Activated T-cell treated with anti-CD3 and anti-CD28 coated beads, Interleukin-2, amount 50 U/mL, for 24 hours (primary cell): ENCODE results near the gene NUDT8.

Source experiments
- DNase-seq: peaks from one replicate; pipeline ENCODE4 v3.0.0-alpha.2; 2020
- H3K27ac Mint-ChIP-seq: 2 replicates; pipeline ENCODE4 v1.8.0; 2020; ENCODE audit warnings: mild to moderate bottlenecking, mixed read lengths
- H3K27me3 Mint-ChIP-seq: 2 replicates; pipeline ENCODE4 v1.8.0; 2020; ENCODE audit warnings: mixed read lengths
- H3K36me3 Mint-ChIP-seq: 2 replicates; pipeline ENCODE4 v1.8.0; 2020; ENCODE audit warnings: low read depth, mixed read lengths
- H3K4me1 Mint-ChIP-seq: 2 replicates; pipeline ENCODE4 v1.8.0; 2020; ENCODE audit warnings: low read depth, mixed read lengths
- H3K4me3 Mint-ChIP-seq: 2 replicates; pipeline ENCODE4 v1.8.0; 2020; ENCODE audit warnings: mild to moderate bottlenecking, moderate library complexity, mixed read lengths
- H3K9me3 Mint-ChIP-seq: 2 replicates; pipeline ENCODE4 v1.8.0; 2020; ENCODE audit warnings: mixed read lengths

Gene NUDT8

DNA sequence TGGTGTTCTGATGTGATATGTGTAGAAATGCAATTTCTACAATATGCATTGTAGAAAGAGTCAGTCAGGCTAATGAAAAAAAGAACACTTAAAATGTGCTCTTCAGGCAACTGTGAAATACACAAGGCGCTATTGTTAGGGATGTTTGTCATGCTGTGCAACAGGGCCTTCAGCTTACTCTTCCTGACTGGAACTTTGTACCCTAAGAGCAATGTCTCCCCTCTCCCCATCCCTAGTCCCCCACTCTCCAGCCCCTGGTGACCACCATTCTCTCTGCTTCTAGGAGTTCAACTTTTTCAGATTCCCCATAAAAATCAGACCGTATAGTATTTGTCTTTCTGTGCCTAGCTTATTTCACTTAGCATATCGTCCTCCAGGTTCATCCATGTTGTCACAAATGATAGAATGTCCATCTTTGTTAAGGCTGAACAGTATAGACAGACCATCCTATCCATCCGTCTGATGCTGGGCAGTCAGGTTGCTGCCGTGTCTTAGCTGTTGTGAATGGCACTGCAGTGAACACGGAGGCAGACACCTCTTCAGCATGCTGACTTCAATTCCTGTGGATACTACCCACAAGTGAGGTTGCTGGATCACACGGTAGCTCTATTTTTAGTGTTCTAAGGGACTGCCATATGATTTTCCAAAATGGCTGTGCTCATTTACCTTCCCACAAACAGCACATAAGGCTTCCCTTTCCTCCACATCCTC lies 12.3 kb downstream of the NUDT8 start:
- H3K4me1 Mint-ChIP-seq = peaks cover 33% of the 10 kb centered on the region
- no peak overlapping the region for H3K27ac Mint-ChIP-seq
- no peak overlapping the region for H3K4me3 Mint-ChIP-seq
- no peaks in the 10 kb centered on the region for H3K27me3 Mint-ChIP-seq
- no peaks in the 10 kb centered on the region for H3K9me3 Mint-ChIP-seq
- peaks cover 15% of the 10 kb centered on the region for H3K36me3 Mint-ChIP-seq
- DNase-seq = no peak

DNA sequence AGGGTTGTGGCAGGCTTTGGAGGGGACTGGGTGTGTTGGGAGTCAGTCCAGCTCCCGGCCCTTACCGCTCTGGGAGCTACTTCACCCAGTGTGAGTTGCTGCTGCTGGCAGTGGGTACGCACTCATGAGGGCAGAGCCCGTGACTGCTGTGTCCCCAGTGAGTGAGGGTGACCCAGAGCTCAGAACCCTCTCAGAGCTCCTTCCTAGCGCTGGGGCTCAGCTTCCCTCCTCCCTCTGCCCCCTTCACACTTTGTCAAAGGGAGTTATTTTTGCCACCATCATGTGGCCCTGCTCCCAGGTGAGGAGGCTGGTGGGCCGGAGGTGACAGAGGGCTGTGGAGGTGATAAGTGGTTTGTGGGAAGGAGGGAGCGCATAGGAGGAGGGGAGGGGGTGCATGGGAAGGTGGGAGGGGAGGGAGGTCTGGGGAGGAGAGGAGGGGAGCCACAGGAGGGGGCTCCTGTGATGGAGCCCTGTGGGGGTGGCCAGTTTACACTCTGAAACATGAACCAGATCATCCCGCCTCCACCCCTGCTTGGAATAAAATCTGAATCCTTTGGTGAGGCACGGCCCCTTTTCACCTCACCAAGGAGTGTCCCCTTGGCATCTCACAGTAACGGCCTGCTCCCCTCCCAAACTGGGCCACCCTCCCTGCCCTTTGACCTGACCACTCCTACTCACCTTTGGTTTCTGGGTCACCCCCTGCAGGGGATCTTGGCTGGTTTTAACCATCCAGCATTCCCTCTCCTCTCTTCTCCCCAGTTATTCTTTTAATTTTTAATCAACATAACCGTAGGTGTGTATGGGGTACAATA lies 13.1 kb downstream of the NUDT8 start:
- Mint-ChIP-seq H3K36me3 (peaks cover 22% of the 10 kb centered on the region), H3K4me1 (peaks cover 35% of the 10 kb centered on the region), H3K9me3 (no peaks in the 10 kb centered on the region), H3K27ac (no peak overlapping the region), H3K4me3 (peak overlapping the region; percentile 33), H3K27me3 (no peaks in the 10 kb centered on the region)
- DNase-seq = no peak

DNA sequence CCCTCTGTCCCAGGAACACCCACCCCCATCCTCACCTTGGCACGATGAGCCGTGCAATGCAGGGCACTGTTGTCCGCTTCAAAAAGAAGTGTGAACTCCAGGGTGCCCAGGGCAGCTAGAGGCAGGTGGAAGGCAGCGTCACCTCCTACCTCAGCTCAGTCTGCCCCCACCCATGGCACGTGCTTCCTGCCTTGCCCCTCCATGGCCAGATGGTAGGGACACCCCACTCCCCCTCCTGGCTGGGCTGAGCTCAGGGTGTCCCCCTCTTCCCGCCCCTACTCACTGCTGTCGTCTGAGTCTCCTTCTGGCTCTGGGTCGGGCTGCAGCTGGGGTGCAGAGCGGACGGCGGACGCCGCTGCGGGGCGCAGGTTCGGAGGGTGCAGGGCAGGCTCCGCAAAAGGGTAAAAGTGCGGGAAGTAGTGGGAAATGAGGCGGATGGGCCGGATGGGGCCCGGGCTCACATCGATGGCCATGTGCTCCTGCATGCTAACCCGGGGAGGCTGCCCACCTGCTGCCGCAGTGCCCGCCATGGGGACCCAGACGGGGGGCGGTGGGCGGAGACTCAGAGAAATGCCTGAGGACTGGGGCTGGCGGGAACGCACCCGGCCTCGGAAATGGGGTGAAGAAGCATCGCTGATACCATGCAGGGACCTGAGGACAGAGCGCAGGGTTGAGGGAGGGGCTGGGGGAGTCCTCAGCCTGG lies 13.9 kb downstream of the NUDT8 start:
- peak overlapping the region; percentile 97 for H3K27ac Mint-ChIP-seq
- H3K36me3 Mint-ChIP-seq = peaks cover 30% of the 10 kb centered on the region
- H3K4me1 Mint-ChIP-seq = peaks cover 35% of the 10 kb centered on the region
- H3K27me3 Mint-ChIP-seq = no peaks in the 10 kb centered on the region
- H3K9me3 Mint-ChIP-seq = no peaks in the 10 kb centered on the region
- peak overlapping the region; percentile 33 for H3K4me3 Mint-ChIP-seq
- no peak for DNase-seq

DNA sequence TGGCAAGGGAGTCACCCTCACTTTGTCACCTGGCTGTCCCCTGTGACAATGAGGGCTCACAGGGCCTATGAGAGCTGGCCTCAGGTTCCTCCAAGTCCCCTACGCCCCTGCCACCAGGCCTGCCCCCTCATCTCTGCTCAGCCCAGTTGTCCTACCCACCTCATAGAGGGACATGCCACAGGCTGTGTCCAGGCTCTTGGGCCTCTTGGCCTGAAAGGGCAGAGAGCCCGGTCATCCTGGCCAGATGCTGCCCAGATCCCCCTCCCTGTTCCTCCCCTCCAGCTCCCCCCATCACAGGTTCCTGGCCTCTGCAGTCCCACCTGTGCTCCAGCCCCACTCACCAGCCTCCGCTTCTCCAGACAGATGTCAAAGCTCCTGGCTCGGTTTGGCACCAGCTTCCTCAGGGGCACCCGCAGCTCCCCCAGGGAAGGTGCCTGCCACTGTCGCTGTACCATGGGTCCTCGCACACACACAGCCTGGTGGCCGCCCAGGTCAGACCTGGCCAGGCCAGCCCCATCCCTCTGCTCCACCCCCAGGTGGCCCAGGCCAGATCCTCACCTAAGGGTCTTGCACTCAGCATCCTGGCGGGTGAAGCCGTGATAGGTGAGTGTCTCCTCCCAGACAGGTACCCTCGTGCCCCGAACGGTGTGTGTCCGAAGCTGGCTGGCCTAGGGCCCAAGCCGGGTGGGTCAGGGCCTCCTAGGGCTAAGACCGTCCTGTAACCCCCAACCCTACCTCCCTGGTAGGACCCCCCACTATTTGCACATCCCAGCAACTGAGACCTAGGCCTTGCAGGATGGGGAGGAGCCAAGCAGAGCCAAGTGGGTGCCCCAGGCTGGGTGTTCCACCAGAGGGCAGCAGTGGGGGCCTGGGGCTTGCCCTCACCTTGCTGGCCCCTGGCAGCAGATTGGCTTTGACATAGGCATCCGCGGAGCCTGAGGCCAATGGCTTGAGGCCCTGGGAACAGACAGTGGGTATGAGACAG lies 14.7 kb downstream of the NUDT8 start:
- Mint-ChIP-seq H3K4me3 (peak overlapping the region; percentile 75), H3K4me1 (peaks cover 35% of the 10 kb centered on the region), H3K36me3 (peaks cover 39% of the 10 kb centered on the region)

DNA sequence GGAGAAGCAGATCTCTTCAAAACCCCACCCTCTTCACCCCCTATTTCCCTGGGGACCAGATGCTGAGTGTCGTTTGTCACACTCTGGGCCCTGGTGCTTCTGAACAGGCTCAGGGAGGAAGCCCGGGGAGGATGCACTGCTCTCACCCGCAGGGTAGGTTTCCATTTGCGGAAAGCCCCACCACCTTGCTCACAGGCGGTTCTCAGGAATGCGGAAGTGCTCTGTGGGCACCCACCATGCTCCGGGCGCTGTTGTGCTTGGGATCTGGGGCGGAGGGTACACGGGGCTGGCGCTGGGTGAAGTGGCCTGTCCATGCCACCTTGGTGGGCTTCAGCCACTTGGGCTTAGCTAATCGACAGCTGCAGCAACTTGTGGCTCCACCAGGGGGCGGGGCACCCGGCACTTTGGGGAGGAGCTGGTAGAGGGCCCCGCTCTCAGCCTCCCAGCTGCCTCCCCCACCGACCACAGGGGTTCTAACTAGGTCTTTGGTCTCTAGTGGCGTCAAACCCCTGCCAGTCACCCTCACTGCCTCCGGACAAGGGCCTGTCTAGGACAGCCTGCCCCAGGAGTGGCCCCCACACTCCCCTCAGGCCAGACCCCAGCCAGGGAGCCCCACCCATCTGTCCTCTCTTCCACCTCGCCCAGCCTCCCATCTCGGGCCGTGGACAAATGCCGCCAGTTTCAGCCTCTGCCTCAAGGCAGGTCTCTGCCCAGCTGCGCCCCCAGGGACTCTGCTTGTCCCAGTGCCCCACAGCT lies 15.6 kb downstream of the NUDT8 start:
- H3K9me3 Mint-ChIP-seq = no peaks in the 10 kb centered on the region

More for the DNA sequence above, 14.7 kb downstream of the NUDT8 start:
- Mint-ChIP-seq H3K27me3 (no peaks in the 10 kb centered on the region), H3K9me3 (no peaks in the 10 kb centered on the region), H3K27ac (peak overlapping the region; percentile 97)
- peak; percentile 73 for DNase-seq

DNA sequence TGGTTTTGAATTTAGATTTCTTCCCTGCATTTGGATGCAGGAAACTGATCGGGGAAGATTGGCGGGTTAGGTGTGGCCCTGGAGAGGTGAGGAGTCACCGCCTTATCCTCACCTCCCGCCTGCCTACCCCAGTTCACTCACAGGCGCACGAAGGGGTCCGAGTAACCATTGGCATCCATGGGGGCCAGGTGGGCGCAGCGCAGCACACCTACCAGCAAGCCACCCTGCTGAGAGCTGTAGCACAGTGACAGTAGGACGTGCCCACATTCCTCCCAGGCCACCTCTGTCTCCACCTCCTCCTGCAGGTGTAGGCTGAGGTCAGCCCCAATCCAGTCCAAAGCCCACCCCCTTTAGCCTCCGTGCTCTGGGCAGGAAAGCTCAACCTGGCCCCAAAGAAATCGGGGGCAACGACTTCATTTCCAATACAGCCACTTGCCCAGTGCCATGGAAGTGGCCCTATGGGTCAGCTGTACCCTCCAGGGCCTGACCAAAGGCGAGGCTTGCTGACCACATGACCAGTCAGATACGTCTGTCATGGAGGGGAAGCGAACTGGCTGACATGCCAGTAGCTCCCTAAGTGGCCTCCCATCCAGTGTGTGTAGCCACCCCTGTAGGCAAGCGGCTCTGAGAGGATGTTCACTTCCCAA lies 16.3 kb downstream of the NUDT8 start:
- H3K27me3 Mint-ChIP-seq = no peaks in the 10 kb centered on the region
- H3K4me3 Mint-ChIP-seq = peak overlapping the region; percentile 75
- H3K4me1 Mint-ChIP-seq = peaks cover 45% of the 10 kb centered on the region
- DNase-seq = no peak
- H3K9me3 Mint-ChIP-seq = no peaks in the 10 kb centered on the region
- H3K27ac Mint-ChIP-seq = peak overlapping the region; percentile 97
- H3K36me3 Mint-ChIP-seq = peaks cover 53% of the 10 kb centered on the region

More for the DNA sequence above, 15.6 kb downstream of the NUDT8 start:
- H3K36me3 Mint-ChIP-seq = peaks cover 46% of the 10 kb centered on the region
- H3K4me1 Mint-ChIP-seq = peaks cover 38% of the 10 kb centered on the region
- no peaks in the 10 kb centered on the region for H3K27me3 Mint-ChIP-seq
- DNase-seq = peak; percentile 88
- H3K4me3 Mint-ChIP-seq = peak overlapping the region; percentile 75
- H3K27ac Mint-ChIP-seq = peak overlapping the region; percentile 97

DNA sequence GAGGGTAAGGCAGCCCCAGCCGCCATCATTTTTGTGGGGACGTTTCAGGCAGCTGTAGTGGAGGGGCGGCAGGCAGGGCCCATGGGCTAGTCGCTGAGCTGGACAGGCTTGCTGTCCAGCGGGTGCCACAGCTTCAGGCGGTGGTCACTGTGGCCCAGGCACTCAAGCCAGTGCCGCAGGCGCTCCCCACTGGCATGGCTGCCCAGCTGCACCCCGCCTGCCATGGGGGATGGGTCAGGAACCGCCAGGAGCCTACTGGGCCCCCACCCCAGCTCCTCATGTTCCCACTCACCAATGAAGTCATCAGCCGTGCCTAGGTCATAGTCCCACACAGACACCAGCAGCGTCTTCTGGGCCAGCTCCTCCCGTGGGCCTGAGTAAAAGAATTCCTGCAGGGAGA lies 17.0 kb downstream of the NUDT8 start:
- peaks cover 60% of the 10 kb centered on the region for H3K36me3 Mint-ChIP-seq
- H3K27me3 Mint-ChIP-seq = no peaks in the 10 kb centered on the region
- peak overlapping the region; percentile 97 for H3K27ac Mint-ChIP-seq
- no peak for DNase-seq
- no peak overlapping the region for H3K4me3 Mint-ChIP-seq
- H3K4me1 Mint-ChIP-seq = peaks cover 52% of the 10 kb centered on the region
- no peaks in the 10 kb centered on the region for H3K9me3 Mint-ChIP-seq

DNA sequence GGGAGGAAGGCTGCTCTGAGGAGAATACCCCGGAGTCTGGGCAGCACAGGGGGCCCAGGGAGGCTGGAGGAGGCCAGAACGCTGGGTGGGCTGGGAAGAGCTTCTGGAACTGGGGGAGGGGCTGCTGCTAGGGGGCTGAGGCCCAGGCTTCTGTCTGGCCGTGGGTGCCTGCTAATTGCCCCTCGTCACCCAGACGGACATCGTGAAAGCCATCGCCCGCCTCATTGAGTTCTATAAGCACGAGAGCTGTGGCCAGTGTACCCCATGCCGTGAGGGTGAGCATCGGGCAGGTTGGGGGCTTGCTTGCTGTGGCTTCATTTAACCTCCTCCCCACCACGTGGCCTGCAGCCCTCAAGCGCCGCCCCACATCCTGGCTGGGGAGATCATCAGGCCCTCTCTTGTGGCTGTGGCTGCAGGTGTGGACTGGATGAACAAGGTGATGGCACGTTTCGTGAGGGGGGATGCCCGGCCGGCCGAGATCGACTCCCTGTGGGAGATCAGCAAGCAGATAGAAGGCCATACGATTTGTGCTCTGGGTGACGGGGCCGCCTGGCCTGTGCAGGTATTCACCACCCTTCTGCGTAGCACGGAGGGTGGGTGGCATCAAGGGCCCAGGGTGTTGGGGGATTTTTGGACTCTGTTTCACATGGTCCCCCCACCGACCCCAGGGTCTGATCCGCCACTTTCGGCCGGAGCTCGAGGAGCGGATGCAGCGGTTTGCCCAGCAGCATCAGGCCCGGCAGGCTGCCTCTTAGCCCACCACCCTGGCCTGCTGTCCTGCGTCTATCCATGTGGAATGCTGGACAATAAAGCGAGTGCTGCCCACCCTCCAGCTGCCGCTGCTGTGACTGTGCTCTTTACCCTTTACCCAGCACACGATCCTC lies 17.8 kb downstream of the NUDT8 start:
- Mint-ChIP-seq H3K4me1 (peaks cover 55% of the 10 kb centered on the region), H3K27me3 (no peaks in the 10 kb centered on the region), H3K4me3 (no peak overlapping the region), H3K36me3 (peaks cover 68% of the 10 kb centered on the region), H3K27ac (peak overlapping the region; percentile 97), H3K9me3 (no peaks in the 10 kb centered on the region)
- no peak for DNase-seq

DNA sequence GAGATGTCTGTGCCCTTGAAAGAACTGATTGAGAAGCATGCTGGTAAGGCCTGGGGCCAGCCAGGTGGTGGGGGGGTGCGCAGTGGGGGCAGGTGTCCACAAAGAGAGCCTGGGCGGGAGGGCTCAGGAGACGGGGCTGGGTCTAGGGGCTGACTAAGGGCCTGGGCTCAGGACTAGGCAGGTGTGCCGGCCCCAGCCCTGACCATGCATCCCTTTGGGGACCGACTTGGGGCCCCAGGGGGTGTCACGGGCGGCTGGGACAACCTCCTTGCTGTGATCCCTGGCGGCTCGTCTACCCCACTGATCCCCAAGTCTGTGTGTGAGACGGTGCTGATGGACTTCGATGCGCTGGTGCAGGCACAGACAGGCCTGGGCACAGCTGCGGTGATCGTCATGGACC lies 18.6 kb downstream of the NUDT8 start:
- Mint-ChIP-seq H3K27me3 (no peaks in the 10 kb centered on the region), H3K9me3 (no peaks in the 10 kb centered on the region), H3K4me1 (peaks cover 59% of the 10 kb centered on the region), H3K36me3 (peaks cover 68% of the 10 kb centered on the region), H3K4me3 (no peak overlapping the region), H3K27ac (no peak overlapping the region)
- DNase-seq = no peak

DNA sequence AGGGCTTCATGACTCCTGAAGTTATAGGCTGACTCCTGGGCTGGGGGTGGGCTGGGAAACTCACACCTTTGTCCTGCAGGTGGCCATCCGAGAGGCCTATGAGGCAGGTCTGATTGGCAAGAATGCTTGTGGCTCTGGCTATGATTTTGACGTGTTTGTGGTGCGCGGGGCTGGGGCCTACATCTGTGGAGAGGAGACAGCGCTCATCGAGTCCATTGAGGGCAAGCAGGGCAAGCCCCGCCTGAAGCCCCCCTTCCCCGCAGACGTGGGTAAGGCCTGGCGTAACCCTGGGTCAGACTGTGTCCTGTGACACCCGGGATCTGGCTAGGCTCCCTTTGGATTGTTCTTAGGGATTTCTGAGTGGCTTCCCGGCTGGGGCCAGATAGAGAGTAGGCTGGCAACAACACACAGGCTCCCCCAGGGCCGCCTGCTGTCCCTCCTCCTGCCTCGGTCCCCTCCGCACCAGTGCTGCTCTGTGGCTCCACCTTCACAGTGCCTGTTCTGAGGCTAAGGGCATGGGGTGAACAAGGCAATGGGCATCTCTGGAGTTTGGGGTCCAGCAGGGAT lies 19.4 kb downstream of the NUDT8 start:
- H3K27ac Mint-ChIP-seq = peak overlapping the region; percentile 50
- H3K36me3 Mint-ChIP-seq = peaks cover 68% of the 10 kb centered on the region
- no peaks in the 10 kb centered on the region for H3K27me3 Mint-ChIP-seq
- no peaks in the 10 kb centered on the region for H3K9me3 Mint-ChIP-seq
- DNase-seq = no peak
- peaks cover 60% of the 10 kb centered on the region for H3K4me1 Mint-ChIP-seq
- no peak overlapping the region for H3K4me3 Mint-ChIP-seq

DNA sequence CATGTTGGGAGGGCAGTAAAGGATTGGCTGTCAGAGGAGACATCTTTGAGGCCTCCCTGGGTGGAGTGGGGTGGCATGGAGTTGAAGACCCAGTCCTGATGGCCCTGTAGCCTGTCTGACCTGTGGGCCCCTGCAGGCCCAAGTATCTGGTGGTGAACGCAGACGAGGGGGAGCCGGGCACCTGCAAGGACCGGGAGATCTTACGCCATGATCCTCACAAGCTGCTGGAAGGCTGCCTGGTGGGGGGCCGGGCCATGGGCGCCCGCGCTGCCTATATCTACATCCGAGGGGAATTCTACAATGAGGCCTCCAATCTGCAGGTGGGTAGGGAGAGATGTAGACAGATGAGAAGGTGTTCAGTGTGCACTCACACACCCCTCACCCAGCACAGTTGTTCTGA lies 20.4 kb downstream of the NUDT8 start:
- Mint-ChIP-seq H3K9me3 (no peaks in the 10 kb centered on the region), H3K36me3 (peaks cover 68% of the 10 kb centered on the region), H3K4me3 (no peak overlapping the region), H3K27ac (peak overlapping the region; percentile 36), H3K4me1 (peaks cover 50% of the 10 kb centered on the region), H3K27me3 (no peaks in the 10 kb centered on the region)
- DNase-seq = no peak

DNA sequence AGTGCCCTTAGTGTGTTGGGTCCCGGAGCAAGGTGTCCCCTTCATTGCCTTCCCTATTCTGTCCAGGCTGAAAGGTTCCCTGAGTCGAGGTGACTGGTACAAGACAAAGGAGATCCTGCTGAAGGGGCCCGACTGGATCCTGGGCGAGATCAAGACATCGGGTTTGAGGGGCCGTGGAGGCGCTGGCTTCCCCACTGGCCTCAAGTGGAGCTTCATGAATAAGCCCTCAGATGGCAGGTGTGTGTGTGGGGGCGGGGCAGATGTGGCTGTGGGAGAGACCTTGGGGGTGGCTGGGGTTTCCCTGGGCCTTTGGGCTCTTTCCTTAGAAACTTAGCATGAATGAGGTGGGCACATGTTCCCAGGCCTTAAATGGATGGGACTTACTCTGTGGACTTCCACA lies 21.3 kb downstream of the NUDT8 start:
- H3K27me3 Mint-ChIP-seq = no peaks in the 10 kb centered on the region
- peak overlapping the region; percentile 90 for H3K4me3 Mint-ChIP-seq
- peaks cover 41% of the 10 kb centered on the region for H3K4me1 Mint-ChIP-seq
- H3K27ac Mint-ChIP-seq = peak overlapping the region; percentile 95
- H3K36me3 Mint-ChIP-seq = peaks cover 64% of the 10 kb centered on the region
- H3K9me3 Mint-ChIP-seq = no peaks in the 10 kb centered on the region
- DNase-seq = no peak
